ENCODE data around the gene TMEM131. TPM values are rescaled to one million over a fixed set of nuclear protein-coding genes. Genes with fewer than 3 reads are reported as not detected.

TMEM131 gene
- total and polyA plus RNA-seq, 10 of the 15 experiments (the other 5 are each of a cell fraction or from before 2014, with no cell fraction given): 6.0 to 48.2 (median 23.2) TPM

- Histone ChIP-seq H3K27ac (ENCODE audit: control insufficient read depth, insufficient read depth) (no peak overlapping the region), H3K9me3 (replicated peaks; ENCODE audit: control insufficient read depth, insufficient read depth, low read length) (peaks cover under 1% of the 10 kb centered on the region; the same call in 1 of the 3 replicates), H3K27me3 (replicated peaks in 1 of 2; ENCODE audit: control insufficient read depth in 2 of 2, insufficient read depth in 2 of 2, low read length in 1 of 2) (no peaks in the 10 kb centered on the region), H3K9ac (ENCODE audit: control insufficient read depth, insufficient read depth, low read length) (no peak overlapping the region), H3K4me1 (ENCODE audit: control insufficient read depth, insufficient read depth, low read length) (no peaks in the 10 kb centered on the region), H3K36me3 (ENCODE audit: control insufficient read depth in 2 of 2, insufficient read depth in 2 of 2, low read length in 1 of 2) (no peaks in the 10 kb centered on the region), H2AFZ (ENCODE audit: control insufficient read depth, low read depth, low read length) (no peak overlapping the region), H4K20me1 (ENCODE audit: control insufficient read depth, insufficient read depth) (no peaks in the 10 kb centered on the region), H3K4me2 (ENCODE audit: control insufficient read depth, insufficient read depth) (no peak overlapping the region), H3K4me3 (no peak overlapping the region), H3K79me2 (ENCODE audit: control insufficient read depth, insufficient read depth, low read length) (no peaks in the 10 kb centered on the region)
- POLR2A ChIA-PET: no interaction called here
- in situ Hi-C loops (cut with MboI) (no loop called here), intact Hi-C loops (cut with micrococcal nuclease; ENCODE audit: unreplicated experiment) (no loop called here)
- FAIRE-seq: no peak
- ATAC-seq: no peak
- no peak for DNase-seq (ENCODE audit: low read depth, low spot score)
- CTCF ChIA-PET: interaction anchor here (2.9 kb wide), 1 partner anchor 15 kb away, joined by 8 read pairs; no protein-coding TSS in a partner anchor
- no TSS peak for BruUV-seq (replicated peaks)
- SMC1A ChIA-PET (ENCODE audit: uncharacterized antibody, unreplicated experiment): interaction anchor here (0.9 kb wide), 1 partner anchor 27 kb away, joined by 3 read pairs; no protein-coding TSS in a partner anchor
- RAD21 ChIA-PET (ENCODE audit: unreplicated experiment): no interaction called here
- 83% methylated on average over 31 of the region's 31 CpGs for WGBS (ENCODE audit: insufficient coverage, insufficient replicate concordance, low lambda C conversion rate, missing lambda C conversion rate)
- TF ChIP-seq HDGF (IDR thresholded peaks at IDR 0.05) (no peak), ATF3 (IDR thresholded peaks at IDR 0.05; ENCODE audit: borderline replicate concordance, extremely low read depth, low read depth, low read length) (no peak), STAT3 (IDR thresholded peaks at IDR 0.05; ENCODE audit: low read depth, low read length) (no peak), CHD2 (IDR thresholded peaks at IDR 0.05; ENCODE audit: borderline replicate concordance, low read depth, low read length) (no peak), RELB (IDR thresholded peaks at IDR 0.05; ENCODE audit: low read depth) (no peak), POU2F2 (IDR thresholded peaks at IDR 0.05; ENCODE audit: borderline replicate concordance, low read depth, low read length) (no peak), ZBTB4 (CRISPR knock-in tag; IDR thresholded peaks at IDR 0.05) (no peak), CTCF (IDR thresholded peaks at IDR 0.05 in 2 of 3, conservative IDR thresholded peaks at IDR 0.05 in 1 of 3; ENCODE audit: control insufficient read depth in 2 of 3, extremely low read depth in 1 of 3, insufficient read depth in 1 of 3, low read depth in 3 of 3, low read length in 3 of 3) (no peak), NFYB (IDR thresholded peaks at IDR 0.05; ENCODE audit: insufficient read depth, low read depth, low read length) (no peak), NR2C1 (IDR thresholded peaks at IDR 0.05) (no peak), CBX5 (IDR thresholded peaks at IDR 0.05; ENCODE audit: low read depth) (no peak), ZNF274 (IDR thresholded peaks at IDR 0.05; ENCODE audit: insufficient read depth, insufficient read length) (no peak), CHD1 (IDR thresholded peaks at IDR 0.05; ENCODE audit: low read depth, low read length) (no peak), ZNF207 (IDR thresholded peaks at IDR 0.05; ENCODE audit: borderline replicate concordance) (no peak), POLR2AphosphoS5 (IDR thresholded peaks at IDR 0.05; ENCODE audit: low read length) (no peak)
Measured at GRCh38 chr2:97724946-97725688, 270.6 kb downstream of the TMEM131 start.

Data from GM12878 (cell line).